ENCODE measurements around the gene PHC2.

PHC2 gene

GRCh38 chr1:33348676-33349080 is 82.2 kb downstream of the PHC2 start:
- no peak for DNase-seq

GRCh38 chr1:33348194-33348593 is 82.7 kb downstream of the PHC2 start:
- no peak for DNase-seq

- no peak for DNase-seq
These were observed 83.3 kb downstream of the PHC2 start for GRCh38 chr1:33347650-33347992.

GRCh38 chr1:33346927-33347649 is 83.8 kb downstream of the PHC2 start:
- DNase-seq = no peak

GRCh38 chr1:33346533-33346926 is 84.4 kb downstream of the PHC2 start:
- DNase-seq = no peak

- DNase-seq = no peak
These were observed 85.9 kb downstream of the PHC2 start for GRCh38 chr1:33344896-33345560.

GRCh38 chr1:33343539-33343938 is 87.4 kb downstream of the PHC2 start:
- no peak for DNase-seq

- no peak for DNase-seq
These were observed 88.7 kb downstream of the PHC2 start for GRCh38 chr1:33342041-33342723.

- no peak for DNase-seq
These were observed 89.7 kb downstream of the PHC2 start for GRCh38 chr1:33341190-33341589.

GRCh38 chr1:33339413-33339812 is 91.5 kb downstream of the PHC2 start:
- no peak for DNase-seq

- DNase-seq = no peak
These were observed 92.3 kb downstream of the PHC2 start for GRCh38 chr1:33338440-33339211.

GRCh38 chr1:33338048-33338439 is 92.9 kb downstream of the PHC2 start:
- DNase-seq = no peak

- DNase-seq = no peak
These were observed 93.5 kb downstream of the PHC2 start for GRCh38 chr1:33337441-33337840.

GRCh38 chr1:33336580-33336979 is 94.3 kb downstream of the PHC2 start:
- no peak for DNase-seq

GRCh38 chr1:33335020-33335419 is 95.9 kb downstream of the PHC2 start:
- no peak for DNase-seq

- DNase-seq = no peak
These were observed 96.8 kb downstream of the PHC2 start for GRCh38 chr1:33334081-33334552.

GRCh38 chr1:33332881-33333280 is 98.0 kb downstream of the PHC2 start:
- no peak for DNase-seq

GRCh38 chr1:33332357-33332789 is 98.5 kb downstream of the PHC2 start:
- no peak for DNase-seq

GRCh38 chr1:33331444-33332356 is 99.2 kb downstream of the PHC2 start:
- no peak for DNase-seq

- no peak for DNase-seq
These were observed 100.0 kb downstream of the PHC2 start for GRCh38 chr1:33330906-33331305.

GRCh38 chr1:33330361-33330890 is 100.5 kb downstream of the PHC2 start:
- no peak for DNase-seq
